CD4-positive, CD25-positive, alpha-beta regulatory T cell (primary cell): ENCODE data around the gene AEBP2. TPM values are rescaled to one million over a fixed set of nuclear protein-coding genes. Genes with fewer than 3 reads are reported as not detected.
"Not testable (repeated sequence)": the region's sequence is repeated elsewhere in the genome, so short reads cannot be mapped to it uniquely, and the experiment has no call there.

ENCODE experiments used
- ATAC-seq, 2 donors: fragments of 150-1000 bp; cut with Tn5 transposase; one replicate each; pipeline ENCODE4 v1.10.0; 2021; ENCODE audit warnings: low read depth in 2 of 2, moderate number of reproducible peaks in 2 of 2, moderate library complexity in 1 of 2
- DNase-seq, 3 donors: peaks; one replicate each; pipeline versions ENCODE4 v3.0.0 to v3.0.0-alpha.2; 2012 to 2022; ENCODE audit warnings: mixed read lengths in 1 of 3
- H3K27ac ChIP-seq: one replicate; pipeline ENCODE4 v1.7.0; 2013; ENCODE audit warnings: mild to moderate bottlenecking, low read length; ENCODE audit not compliant: insufficient read depth, poor library complexity, severe bottlenecking
- H3K27me3 ChIP-seq: one replicate; pipeline ENCODE4 v1.7.0; 2013; ENCODE audit warnings: low read length; ENCODE audit not compliant: control insufficient read depth, insufficient read depth
- H3K36me3 ChIP-seq: one replicate; pipeline ENCODE4 v1.7.0; 2013; ENCODE audit warnings: mild to moderate bottlenecking, low read length, moderate library complexity; ENCODE audit not compliant: control insufficient read depth, insufficient read depth
- H3K4me1 ChIP-seq: 2 replicates; pipeline ENCODE4 v1.7.0; 2013; ENCODE audit warnings: mild to moderate bottlenecking, low read length; ENCODE audit not compliant: insufficient read depth, control insufficient read depth, poor library complexity, severe bottlenecking
- H3K4me3 ChIP-seq: one replicate; pipeline ENCODE4 v1.7.0; 2013; ENCODE audit warnings: low read depth, mild to moderate bottlenecking, low read length, moderate library complexity
- H3K9me3 ChIP-seq, 2 experiments: 1 replicate in 1 of 2; 2 replicates in 1 of 2; pipeline ENCODE4 v1.7.0; 2013; ENCODE audit warnings: low read length in 2 of 2, mild to moderate bottlenecking in 1 of 2, moderate library complexity in 1 of 2; ENCODE audit not compliant: control insufficient read depth in 2 of 2
- H3K27ac Mint-ChIP-seq, 3 donors: one replicate each; pipeline ENCODE4 v1.8.0; 2020 to 2022; ENCODE audit warnings: mild to moderate bottlenecking in 3 of 3, mixed read lengths in 3 of 3, moderate library complexity in 2 of 3
- H3K27me3 Mint-ChIP-seq: one replicate; pipeline ENCODE4 v1.8.0; 2022; ENCODE audit warnings: mild to moderate bottlenecking, mixed read lengths
- H3K36me3 Mint-ChIP-seq: one replicate; pipeline ENCODE4 v1.8.0; 2020; ENCODE audit warnings: mixed read lengths
- H3K4me1 Mint-ChIP-seq, 4 donors: one replicate each; pipeline ENCODE4 v1.8.0; 2020 to 2022; ENCODE audit warnings: mixed read lengths in 4 of 4, mild to moderate bottlenecking in 1 of 4
- H3K4me3 Mint-ChIP-seq, 4 donors: one replicate each; pipeline ENCODE4 v1.8.0; 2020 to 2022; ENCODE audit warnings: mild to moderate bottlenecking in 4 of 4, mixed read lengths in 4 of 4, moderate library complexity in 3 of 4
- H3K9me3 Mint-ChIP-seq, 7 donors: one replicate each; pipeline ENCODE4 v1.8.0; 2020 to 2022; ENCODE audit warnings: mixed read lengths in 7 of 7, mild to moderate bottlenecking in 3 of 7, moderate library complexity in 2 of 7
- polyA plus RNA-seq, 4 donors: library from polyadenylated mRNA; unstranded; fragments of 300-500 nt; fragmentation: Illumina TruSeq; gene quantifications; one replicate each; pipeline ENCODE4 v1.2.3, GENCODE V29; 2021
- total RNA-seq: library from RNA; stranded (reverse); gene quantifications from one replicate; pipeline ENCODE4 v1.2.3, GENCODE V29; 2022

AEBP2 gene
- total and polyA plus RNA-seq, 5 donors from 2014 or later, result 9.1 to 64.7 (median 11.6) TPM

DNA sequence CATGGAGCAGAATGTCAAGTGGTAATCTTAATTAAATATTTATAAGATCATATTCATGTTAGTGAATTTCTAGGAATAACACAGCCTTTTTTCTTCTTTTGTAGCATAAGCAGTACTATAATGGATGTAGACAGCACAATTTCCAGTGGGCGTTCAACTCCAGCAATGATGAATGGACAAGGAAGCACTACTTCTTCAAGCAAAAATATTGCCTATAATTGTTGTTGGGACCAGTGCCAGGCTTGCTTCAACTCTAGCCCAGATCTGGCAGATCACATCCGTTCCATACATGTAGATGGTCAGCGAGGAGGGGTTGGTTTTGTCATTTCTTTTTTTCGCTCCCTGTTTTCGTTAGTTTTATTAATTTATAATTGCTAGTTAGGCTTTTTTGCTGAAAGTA lies 23.1 kb downstream of the AEBP2 start:
- Histone ChIP-seq H3K27me3 (no peaks in the 10 kb centered on the region), H3K27ac (peak overlapping the region; percentile 5), H3K36me3 (peaks cover 21% of the 10 kb centered on the region), H3K4me3 (no peak overlapping the region), H3K4me1 (peaks cover 9% of the 10 kb centered on the region), H3K9me3 (no peaks in the 10 kb centered on the region)
- Mint-ChIP-seq H3K27ac (peak overlapping the region in 1 of 3 donors; percentile 80), H3K27me3 (no peaks in the 10 kb centered on the region), H3K9me3 (no peaks in the 10 kb centered on the region), H3K4me3 (no peak overlapping the region), H3K36me3 (peaks cover 34% of the 10 kb centered on the region), H3K4me1 (peaks cover 26 to 48% (median 42%) of the 10 kb centered on the region in 4 donors)
- DNase-seq (no peak), ATAC-seq (no peak)

DNA sequence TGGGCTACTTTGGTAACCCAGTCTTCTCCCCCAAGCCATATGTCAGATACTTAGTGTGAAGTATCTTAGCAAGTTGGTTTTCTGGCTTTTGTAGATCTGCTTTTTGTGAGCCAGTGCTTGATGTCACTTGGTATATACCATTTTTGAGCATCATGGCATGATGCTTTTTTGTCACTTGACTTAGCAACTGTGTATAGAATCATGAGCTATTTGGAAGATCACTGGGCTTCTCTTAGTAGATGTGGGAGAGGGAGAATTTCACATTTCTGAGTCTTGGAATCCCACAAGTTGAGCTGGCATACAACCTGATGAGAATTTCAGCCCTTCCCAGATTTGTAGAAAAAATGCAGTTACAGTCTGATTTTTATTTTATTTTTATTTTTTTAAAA lies 24.9 kb downstream of the AEBP2 start:
- no peak overlapping the region for H3K4me3 ChIP-seq
- Mint-ChIP-seq H3K36me3 (peaks cover 36% of the 10 kb centered on the region), H3K27me3 (no peaks in the 10 kb centered on the region), H3K27ac (no peak overlapping the region), H3K4me3 (no peak overlapping the region), H3K9me3 (no peaks in the 10 kb centered on the region), H3K4me1 (peaks cover 15 to 41% (median 34%) of the 10 kb centered on the region in 4 donors)
- DNase-seq (no peak), ATAC-seq (no peak)
- peaks cover 30% of the 10 kb centered on the region for H3K36me3 ChIP-seq
- peaks cover 5% of the 10 kb centered on the region for H3K4me1 ChIP-seq
- H3K9me3 ChIP-seq, result no peaks in the 10 kb centered on the region
- no peak overlapping the region for H3K27ac ChIP-seq
- no peaks in the 10 kb centered on the region for H3K27me3 ChIP-seq

DNA sequence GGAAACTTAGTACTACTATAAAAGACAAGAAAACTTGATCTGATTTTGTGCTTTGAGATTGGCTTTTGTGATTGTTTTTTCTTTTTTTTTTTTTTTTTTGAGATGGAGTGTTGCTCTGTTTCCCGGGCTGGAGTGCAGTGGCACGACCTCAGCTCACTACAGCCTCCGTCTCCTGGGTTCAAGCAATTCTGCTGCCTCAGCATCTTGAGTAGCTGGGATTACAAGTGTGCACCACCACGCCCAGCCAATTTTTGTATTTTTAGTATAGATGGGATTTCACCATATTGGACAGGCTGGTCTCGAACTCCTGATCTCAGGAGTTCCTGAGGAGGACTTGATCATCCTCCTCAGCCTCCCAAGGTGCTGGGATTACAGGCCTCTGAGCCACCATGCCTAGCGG lies 26.4 kb downstream of the AEBP2 start:
- no peak overlapping the region for H3K27ac ChIP-seq
- H3K27me3 ChIP-seq, result no peaks in the 10 kb centered on the region
- H3K4me1 ChIP-seq, result peaks cover 5% of the 10 kb centered on the region
- H3K4me3 ChIP-seq, result no peak overlapping the region
- Mint-ChIP-seq H3K27me3 (no peaks in the 10 kb centered on the region), H3K27ac (no peak overlapping the region), H3K4me3 (no peak overlapping the region), H3K9me3 (no peaks in the 10 kb centered on the region), H3K36me3 (peaks cover 43% of the 10 kb centered on the region), H3K4me1 (peaks cover 15 to 32% (median 29%) of the 10 kb centered on the region in 4 donors)
- peaks cover 30% of the 10 kb centered on the region for H3K36me3 ChIP-seq
- no peaks in the 10 kb centered on the region for H3K9me3 ChIP-seq
- DNase-seq (no peak), ATAC-seq (no peak)

DNA sequence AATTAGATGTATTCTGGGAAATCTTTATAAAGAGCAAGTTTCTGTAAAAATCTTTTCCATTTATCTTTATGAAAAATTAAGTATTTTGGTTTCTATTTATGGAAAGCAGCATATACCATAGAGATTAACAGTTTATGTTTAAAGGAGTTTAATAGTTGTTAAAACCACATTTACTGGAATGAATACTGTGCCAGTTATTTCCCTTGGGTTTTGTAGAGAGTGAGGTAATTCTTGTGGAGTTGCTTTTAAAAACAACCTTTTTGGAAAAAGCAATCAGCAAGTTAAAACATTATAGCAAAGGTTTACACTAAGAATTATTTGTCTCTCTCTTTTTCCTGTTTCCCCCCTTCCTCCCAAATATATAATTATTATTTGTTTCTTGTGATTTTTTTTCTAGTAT lies 34.9 kb downstream of the AEBP2 start:
- Mint-ChIP-seq H3K4me3 (no peak overlapping the region), H3K27me3 (no peaks in the 10 kb centered on the region), H3K27ac (no peak overlapping the region), H3K9me3 (peaks cover 0 to 7% (median 0%) of the 10 kb centered on the region in 7 donors), H3K4me1 (peaks cover 25 to 54% (median 42%) of the 10 kb centered on the region in 4 donors), H3K36me3 (peaks cover 68% of the 10 kb centered on the region)
- Histone ChIP-seq H3K4me3 (no peak overlapping the region), H3K27ac (no peak overlapping the region), H3K27me3 (no peaks in the 10 kb centered on the region), H3K9me3 (no peaks in the 10 kb centered on the region), H3K36me3 (peaks cover 34% of the 10 kb centered on the region), H3K4me1 (no peaks in the 10 kb centered on the region)
- ATAC-seq, result no peak
- DNase-seq, result no peak

DNA sequence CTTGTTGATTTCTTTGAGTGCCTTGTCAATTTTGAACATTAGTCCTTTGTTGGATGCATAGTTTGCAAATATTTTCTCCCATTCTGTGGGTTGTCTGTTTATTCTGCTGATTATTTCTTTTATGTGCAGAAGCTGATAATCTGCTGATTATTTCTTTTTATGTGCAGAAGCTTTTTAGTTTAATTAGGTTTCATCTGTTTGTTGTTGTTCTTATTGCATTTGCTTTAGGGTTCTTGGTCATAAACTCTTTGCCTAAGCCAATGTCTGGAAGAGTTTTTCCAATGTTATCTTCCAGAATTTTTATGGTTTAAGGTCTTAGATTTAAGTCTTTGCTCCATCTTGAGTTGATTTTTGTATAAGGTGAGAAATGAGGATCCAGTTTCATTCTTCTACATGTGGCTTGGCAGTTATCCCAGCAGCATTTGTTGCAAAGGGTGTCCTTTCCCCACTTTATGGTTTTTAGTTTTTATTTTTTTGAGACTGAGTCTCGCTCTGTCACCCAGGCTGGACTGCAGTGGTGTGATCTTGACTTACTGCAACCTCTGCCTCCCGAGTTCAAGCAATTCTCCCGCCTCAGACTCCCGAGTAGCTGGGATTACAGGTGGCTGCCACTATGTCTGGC lies 36.7 kb downstream of the AEBP2 start:
- not testable (repeated sequence) for H3K4me3 Mint-ChIP-seq, H3K27ac ChIP-seq, H3K27me3 ChIP-seq, H3K27me3 Mint-ChIP-seq, ATAC-seq, DNase-seq, H3K4me3 ChIP-seq, H3K4me1 ChIP-seq, H3K27ac Mint-ChIP-seq
- Mint-ChIP-seq H3K36me3 (peaks cover 74% of the 10 kb centered on the region), H3K4me1 (peaks cover 25 to 52% (median 40%) of the 10 kb centered on the region in 4 donors), H3K9me3 (peaks cover 0 to 21% (median 1%) of the 10 kb centered on the region in 7 donors)
- Histone ChIP-seq H3K36me3 (peaks cover 48% of the 10 kb centered on the region), H3K9me3 (peaks cover 8 to 11% of the 10 kb centered on the region in 2 experiments)

DNA sequence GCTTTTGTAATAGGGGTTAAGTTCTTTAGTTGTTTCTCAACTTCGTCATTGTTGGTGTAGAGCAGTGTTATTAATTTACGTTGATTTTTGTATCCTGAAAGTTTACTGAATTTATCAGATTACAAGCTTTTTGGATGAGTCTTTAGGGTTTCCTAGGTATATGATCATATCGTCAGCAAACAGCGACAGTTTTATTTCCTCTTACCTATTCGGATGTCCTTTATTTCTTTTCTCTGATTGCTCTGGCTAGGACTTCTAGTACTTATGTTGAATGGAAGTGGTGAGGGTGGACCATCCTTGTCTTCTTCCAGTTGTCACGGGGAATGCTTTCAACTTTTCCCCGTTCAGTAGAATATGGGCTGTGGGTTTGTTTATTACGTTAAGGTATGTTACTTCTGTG lies 37.8 kb downstream of the AEBP2 start:
- Mint-ChIP-seq H3K36me3 (peaks cover 74% of the 10 kb centered on the region), H3K9me3 (peaks cover 0 to 26% (median 4%) of the 10 kb centered on the region in 7 donors), H3K4me3 (peak overlapping the region in 1 of 4 donors; percentile 3), H3K27ac (peak overlapping the region in 2 of 3 donors; percentile 4 to 44), H3K27me3 (no peaks in the 10 kb centered on the region), H3K4me1 (peaks cover 26 to 49% (median 41%) of the 10 kb centered on the region in 4 donors)
- no peak overlapping the region for H3K4me3 ChIP-seq
- DNase-seq, result no peak
- H3K4me1 ChIP-seq, result peaks cover 4% of the 10 kb centered on the region
- no peaks in the 10 kb centered on the region for H3K27me3 ChIP-seq
- peaks cover 48% of the 10 kb centered on the region for H3K36me3 ChIP-seq
- peaks cover 8 to 11% of the 10 kb centered on the region in 2 experiments for H3K9me3 ChIP-seq
- no peak for ATAC-seq
- H3K27ac ChIP-seq, result no peak overlapping the region

DNA sequence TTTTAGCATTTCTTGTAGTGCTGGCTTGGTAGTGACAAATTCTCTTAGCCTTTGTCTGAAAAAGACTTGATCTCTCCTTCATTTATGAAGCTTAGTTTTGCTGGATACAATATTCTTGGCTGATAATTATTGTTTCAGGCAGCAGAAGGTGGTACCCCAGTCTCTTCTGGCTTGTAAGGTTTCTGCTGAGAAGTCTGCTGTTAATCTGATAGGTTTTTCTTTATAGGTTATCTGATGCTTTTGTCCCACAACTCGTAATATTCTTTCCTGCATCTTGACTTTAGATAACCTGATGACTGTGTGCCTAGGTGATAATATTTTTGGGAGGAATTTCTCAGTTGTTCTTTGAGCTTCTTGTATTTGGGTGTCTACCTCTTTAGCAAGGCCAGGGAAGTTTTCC lies 41.2 kb downstream of the AEBP2 start:
- peaks cover 8 to 11% of the 10 kb centered on the region in 2 experiments for H3K9me3 ChIP-seq
- peak overlapping the region in 1 of 4 donors; percentile 3 for H3K4me3 Mint-ChIP-seq
- peaks cover 42 to 66% (median 58%) of the 10 kb centered on the region in 4 donors for H3K4me1 Mint-ChIP-seq
- H3K27me3 ChIP-seq, result no peaks in the 10 kb centered on the region
- no peak overlapping the region for H3K27ac Mint-ChIP-seq
- DNase-seq (no peak), ATAC-seq (no peak)
- no peaks in the 10 kb centered on the region for H3K27me3 Mint-ChIP-seq
- H3K4me3 ChIP-seq, result no peak overlapping the region
- peaks cover 29% of the 10 kb centered on the region for H3K4me1 ChIP-seq
- peaks cover 0 to 26% (median 3%) of the 10 kb centered on the region in 7 donors for H3K9me3 Mint-ChIP-seq
- H3K36me3 ChIP-seq, result peaks cover 26% of the 10 kb centered on the region
- no peak overlapping the region for H3K27ac ChIP-seq
- peaks cover 60% of the 10 kb centered on the region for H3K36me3 Mint-ChIP-seq

DNA sequence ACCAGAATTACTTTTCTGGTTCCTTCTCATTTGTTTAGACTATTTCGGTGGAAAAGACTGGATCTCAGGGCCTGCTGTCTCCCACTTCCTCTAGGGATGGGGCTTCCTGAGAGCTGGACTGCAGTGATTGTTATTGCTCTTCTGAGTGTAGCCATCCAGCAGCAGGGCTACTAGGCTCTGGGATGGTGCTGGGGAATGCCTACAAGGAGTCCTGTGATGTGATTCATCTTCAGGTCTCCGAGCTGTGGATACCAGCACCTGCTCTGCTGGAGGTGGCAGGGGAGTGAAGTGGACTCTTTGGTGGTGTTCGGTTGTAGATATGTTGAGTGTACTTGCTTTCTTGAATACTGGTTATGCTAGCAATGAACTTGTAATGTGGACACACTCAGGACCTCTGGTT lies 42.7 kb downstream of the AEBP2 start:
- H3K27ac ChIP-seq, result peak overlapping the region; percentile 67
- H3K4me1 ChIP-seq, result peaks cover 38% of the 10 kb centered on the region
- peaks cover 24% of the 10 kb centered on the region for H3K36me3 ChIP-seq
- peak overlapping the region; percentile 53 for H3K4me3 ChIP-seq
- H3K9me3 ChIP-seq, result peaks cover 8 to 11% of the 10 kb centered on the region in 2 experiments
- no peaks in the 10 kb centered on the region for H3K27me3 ChIP-seq
- H3K27me3 Mint-ChIP-seq, result no peaks in the 10 kb centered on the region
- H3K9me3 Mint-ChIP-seq, result peaks cover 0 to 26% (median 3%) of the 10 kb centered on the region in 7 donors
- H3K27ac Mint-ChIP-seq, result peak overlapping the region; percentile 44 to 81 (median 79)
- ATAC-seq (no peak), DNase-seq (no peak)
- H3K4me3 Mint-ChIP-seq, result peak overlapping the region; percentile 52 to 78 (median 66)
- peaks cover 52% of the 10 kb centered on the region for H3K36me3 Mint-ChIP-seq
- peaks cover 54 to 71% (median 62%) of the 10 kb centered on the region in 4 donors for H3K4me1 Mint-ChIP-seq
